Activated naive CD4-positive, alpha-beta T cell treated with anti-CD3 and anti-CD28 coated beads, Interleukin-2, amount 50 U/mL, for 72 hours (primary cell): ENCODE results near the gene FBLN5. TPM values are rescaled to one million over a fixed set of nuclear protein-coding genes. Genes with fewer than 3 reads are reported as not detected.
"Not testable (repeated sequence)": the region's sequence is repeated elsewhere in the genome, so short reads cannot be mapped to it uniquely, and the experiment has no call there.

Source experiments
- ATAC-seq, 2 donors: fragments of 150-1000 bp; cut with Tn5 transposase; 2 replicates each; pipeline ENCODE4 v1.10.0; 2021; ENCODE audit warnings: mild to moderate bottlenecking in 2 of 2, moderate library complexity in 2 of 2
- DNase-seq, 2 donors: peaks; one replicate each; pipeline ENCODE4 v3.0.0; 2021 to 2022; ENCODE audit warnings: low spot score in 2 of 2
- H3K27ac Mint-ChIP-seq, 2 donors: one replicate each; pipeline ENCODE4 v1.8.0; 2022; ENCODE audit warnings: mild to moderate bottlenecking in 2 of 2, mixed read lengths in 2 of 2
- H3K36me3 Mint-ChIP-seq, 2 donors: one replicate each; pipeline ENCODE4 v1.8.0; 2022; ENCODE audit warnings: mixed read lengths in 2 of 2
- H3K9me3 Mint-ChIP-seq, 2 donors: one replicate each; pipeline ENCODE4 v1.8.0; 2022; ENCODE audit warnings: mixed read lengths in 2 of 2
- total RNA-seq, 2 donors: library from RNA; stranded (reverse); gene quantifications; one replicate each; pipeline ENCODE4 v1.2.3, GENCODE V29; 2022

Gene FBLN5
- total RNA-seq, 2 donors from 2014 or later, result 0.41 to 2.7 TPM

DNA sequence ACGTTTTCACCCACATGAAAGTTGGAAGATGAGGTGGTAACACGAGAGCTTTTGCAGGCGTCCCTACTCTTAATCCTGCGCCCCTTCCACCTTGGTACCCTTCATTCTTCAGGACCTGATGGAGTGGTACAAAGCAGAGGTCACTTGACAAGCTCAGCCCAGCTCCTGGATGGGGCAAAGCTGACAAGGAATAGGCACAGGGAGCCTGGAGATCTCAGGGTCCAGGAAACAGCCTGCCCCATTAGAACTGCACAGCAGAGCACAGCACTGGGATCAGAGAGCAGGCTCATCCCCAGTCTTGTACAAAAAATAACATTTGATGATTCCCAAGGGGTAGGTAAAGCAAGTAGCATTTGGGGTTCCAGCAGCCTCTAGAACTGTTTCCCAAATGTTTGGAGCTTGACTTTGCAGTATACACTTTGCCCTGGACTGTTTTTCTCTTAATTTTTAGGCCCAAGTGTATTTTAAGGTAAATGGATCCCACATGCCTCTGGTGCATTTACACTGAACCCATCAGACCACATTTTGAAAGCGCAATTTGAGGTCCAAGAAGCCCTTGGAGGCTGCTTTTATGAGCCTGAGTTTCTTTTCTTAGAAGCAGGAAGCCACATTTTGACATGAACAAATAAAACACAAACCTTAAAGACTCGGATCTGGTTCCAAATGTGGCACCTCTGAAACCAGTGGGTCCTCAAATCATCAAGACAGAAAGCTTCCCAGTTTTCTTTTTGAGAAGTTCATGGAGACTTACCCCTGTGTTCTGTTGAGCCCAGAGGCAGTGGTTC is 80.8 kb downstream of the FBLN5 start:
- peak; percentile 7 to 50 for ATAC-seq
- DNase-seq, result no peak
- Mint-ChIP-seq H3K36me3 (peaks cover 0 to 6% of the 10 kb centered on the region in 2 donors), H3K9me3 (no peaks in the 10 kb centered on the region), H3K27ac (peak overlapping the region; percentile 86 to 96)

DNA sequence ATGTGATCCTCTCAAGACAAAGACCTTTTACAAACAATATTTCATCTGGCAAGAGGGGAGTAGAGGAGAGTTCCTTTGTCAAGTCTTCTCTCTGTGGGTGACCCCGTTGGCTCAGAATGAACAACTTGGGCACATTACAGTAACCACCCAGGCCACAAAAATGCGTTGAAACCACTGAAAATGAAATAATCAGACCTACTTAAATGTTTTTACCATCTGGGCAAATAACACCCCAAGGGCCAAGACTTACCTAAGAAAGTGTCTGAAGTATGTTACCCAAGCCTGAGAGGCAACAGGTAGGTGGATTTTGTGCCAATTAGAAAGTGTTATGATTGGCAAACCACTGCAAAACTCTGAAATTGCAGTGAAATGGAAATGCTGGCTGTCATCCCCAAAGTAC is 81.4 kb downstream of the FBLN5 start:
- ATAC-seq (peak; percentile 49 to 65), DNase-seq (peak in 1 of 2 donors; percentile 66)
- H3K36me3 Mint-ChIP-seq, result peaks cover 4 to 10% of the 10 kb centered on the region in 2 donors

DNA sequence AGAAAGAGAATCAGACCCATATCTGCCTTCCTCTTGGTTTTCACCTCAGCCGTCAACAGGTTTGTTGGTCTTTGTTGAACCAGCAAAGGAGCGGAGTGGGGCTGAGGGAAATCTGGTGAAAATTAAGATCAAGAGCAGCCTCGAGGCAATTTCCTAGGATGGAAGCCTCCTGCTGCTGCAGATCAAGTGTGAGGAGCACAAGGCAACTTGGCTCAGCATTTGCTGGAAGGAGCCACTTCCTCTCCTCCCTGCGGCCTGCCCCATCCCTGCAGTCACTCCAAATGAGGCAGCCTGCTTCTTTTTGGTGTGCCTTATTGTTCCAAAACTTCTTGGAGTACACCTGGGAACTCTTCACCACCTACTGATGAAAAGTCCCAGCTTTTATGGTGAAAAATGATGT is 85.1 kb downstream of the FBLN5 start:
- no peak for ATAC-seq
- peak overlapping the region; percentile 84 to 96 for H3K27ac Mint-ChIP-seq
- peaks cover 0 to 5% of the 10 kb centered on the region in 2 donors for H3K9me3 Mint-ChIP-seq
- H3K36me3 Mint-ChIP-seq, result peaks cover 6 to 14% of the 10 kb centered on the region in 2 donors
- no peak for DNase-seq

More for the DNA sequence above, 81.4 kb downstream of the FBLN5 start:
- Mint-ChIP-seq H3K27ac (peak overlapping the region; percentile 78 to 86), H3K9me3 (peaks cover 0 to 3% of the 10 kb centered on the region in 2 donors)

DNA sequence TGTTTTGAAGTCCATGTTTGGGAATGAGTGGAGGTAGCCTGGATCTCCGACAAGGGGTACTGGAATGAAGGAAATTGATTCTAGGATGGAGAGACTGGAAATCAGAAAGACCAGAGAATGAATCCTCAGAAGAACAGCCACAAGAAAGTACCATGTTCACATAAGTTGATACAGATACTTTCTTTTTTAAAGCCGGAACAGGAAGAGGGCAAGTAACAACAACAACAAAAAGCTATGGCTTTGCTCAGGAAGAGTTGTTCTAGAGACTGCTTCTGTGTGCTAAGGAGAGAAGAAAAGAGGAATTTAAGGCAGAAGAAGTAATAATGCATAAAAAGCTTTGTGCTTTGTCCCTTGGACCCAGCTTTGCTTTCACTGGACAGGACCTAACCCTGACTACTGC is 86.4 kb downstream of the FBLN5 start:
- DNase-seq (no peak), ATAC-seq (no peak)
- peak overlapping the region; percentile 95 to 96 for H3K27ac Mint-ChIP-seq
- peaks cover 0 to 5% of the 10 kb centered on the region in 2 donors for H3K9me3 Mint-ChIP-seq
- peaks cover 6 to 14% of the 10 kb centered on the region in 2 donors for H3K36me3 Mint-ChIP-seq

DNA sequence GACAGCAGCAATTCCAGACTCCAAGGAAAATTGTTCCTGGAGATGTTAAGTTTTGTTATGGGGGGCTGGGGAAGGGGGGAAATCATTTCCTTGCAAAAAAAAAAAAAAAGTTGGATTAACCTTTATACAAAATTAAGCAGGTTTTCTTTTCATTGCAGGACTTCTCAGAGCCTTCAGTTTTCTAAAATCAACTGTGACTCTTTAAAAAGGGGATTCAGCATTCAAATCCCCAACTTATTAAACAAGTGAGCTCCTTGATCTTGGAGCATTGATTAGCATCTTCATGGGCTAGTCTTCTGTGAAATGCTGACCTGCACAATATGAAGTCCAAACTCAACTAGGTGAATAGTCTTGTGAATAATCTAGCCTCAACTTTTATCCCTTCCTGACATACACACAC is 87.3 kb downstream of the FBLN5 start:
- H3K36me3 Mint-ChIP-seq, result peaks cover 6 to 14% of the 10 kb centered on the region in 2 donors
- H3K27ac Mint-ChIP-seq, result peak overlapping the region in 1 of 2 donors; percentile 96
- H3K9me3 Mint-ChIP-seq, result peaks cover 0 to 5% of the 10 kb centered on the region in 2 donors
- ATAC-seq, result no peak
- no peak for DNase-seq

DNA sequence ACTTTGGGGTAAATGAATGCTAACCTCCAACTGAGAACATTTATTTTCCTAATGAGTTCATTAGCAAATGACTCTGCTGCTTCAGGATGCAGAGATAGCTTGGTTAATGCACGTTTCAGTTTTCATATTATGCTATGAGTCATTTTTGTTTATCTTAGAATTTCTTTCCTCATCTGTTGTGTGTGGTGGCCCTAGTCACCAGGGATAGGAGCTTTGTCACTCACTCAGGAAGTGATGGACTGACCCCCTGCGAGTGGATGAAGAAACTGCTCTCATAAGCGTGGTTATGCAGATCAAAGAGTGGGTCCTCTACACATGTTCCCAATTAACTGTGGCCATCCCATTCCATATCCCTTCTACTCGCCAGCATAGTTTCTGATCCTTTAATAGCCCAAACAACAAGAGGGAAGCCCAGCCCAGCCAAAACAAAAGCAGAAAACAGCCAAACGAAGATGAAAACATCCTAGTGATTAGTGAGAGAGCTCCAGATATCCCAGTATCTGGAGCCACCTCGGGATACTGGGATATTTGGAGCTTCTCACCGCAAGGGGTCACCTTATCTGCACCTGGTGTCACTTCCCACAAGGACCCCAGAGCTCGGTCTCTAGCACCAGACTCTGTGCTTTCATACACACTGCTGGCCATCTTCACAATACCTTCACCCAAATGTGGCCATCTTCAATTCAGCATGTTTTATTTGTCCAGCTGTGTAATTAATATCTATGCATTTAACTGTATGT is 88.8 kb downstream of the FBLN5 start:
- ATAC-seq, result peak; percentile 69 to 71
- Mint-ChIP-seq H3K9me3 (peaks cover 0 to 5% of the 10 kb centered on the region in 2 donors), H3K36me3 (peaks cover 6 to 14% of the 10 kb centered on the region in 2 donors), H3K27ac (peak overlapping the region in 1 of 2 donors; percentile 41)
- no peak for DNase-seq

DNA sequence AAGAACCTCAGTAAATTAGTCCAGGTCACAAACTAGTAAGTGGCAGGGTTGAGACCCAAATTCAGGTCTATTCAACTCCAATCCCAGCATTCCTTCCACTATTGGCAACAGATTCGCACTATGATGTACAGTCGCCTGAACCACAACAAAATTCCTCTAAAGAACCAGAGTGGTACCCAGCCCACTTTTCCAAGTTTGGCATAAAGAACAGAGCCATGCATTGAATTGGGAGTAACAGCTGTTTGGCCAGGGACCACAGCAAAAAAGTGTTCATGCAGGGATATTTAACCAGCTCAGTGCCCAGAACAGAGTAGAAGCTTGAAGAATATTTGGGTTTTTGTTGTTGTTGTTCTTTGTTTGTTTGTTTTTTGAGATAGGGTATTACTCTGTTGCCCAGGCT is 89.9 kb downstream of the FBLN5 start:
- peaks cover 6 to 7% of the 10 kb centered on the region in 2 donors for H3K36me3 Mint-ChIP-seq
- no peak for ATAC-seq
- no peak overlapping the region for H3K27ac Mint-ChIP-seq
- DNase-seq, result no peak
- peaks cover 0 to 5% of the 10 kb centered on the region in 2 donors for H3K9me3 Mint-ChIP-seq

DNA sequence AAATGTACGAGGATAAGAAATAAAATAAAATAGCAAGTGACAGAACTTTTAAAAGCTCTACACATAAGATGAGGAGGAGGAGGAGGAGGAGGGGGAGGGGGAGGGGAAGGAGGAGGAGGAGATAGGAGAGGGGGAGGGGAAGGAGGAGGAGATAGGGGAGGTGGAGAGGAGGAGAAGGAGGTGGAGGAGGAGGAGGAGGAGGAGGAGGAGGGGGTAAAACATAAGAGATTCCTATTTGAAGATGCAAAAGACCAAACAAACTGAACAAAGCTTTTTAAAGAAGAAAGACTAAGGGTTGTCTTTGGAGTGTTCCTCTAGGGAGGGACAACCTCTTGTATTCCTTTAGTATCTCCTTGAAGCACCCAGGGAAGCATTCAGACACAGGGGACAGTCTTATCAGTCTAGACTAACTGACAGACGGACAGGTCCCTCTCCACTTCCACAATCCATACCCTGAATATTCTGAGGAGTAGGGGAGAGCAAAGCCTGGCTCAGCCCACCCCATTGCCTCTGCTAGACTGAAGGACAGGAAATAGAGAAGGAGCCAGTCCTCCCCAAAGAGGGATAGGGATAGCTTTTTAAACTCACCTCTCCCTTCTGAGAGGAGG is 93.1 kb downstream of the FBLN5 start:
- peak overlapping the region in 1 of 2 donors; percentile 12 for H3K27ac Mint-ChIP-seq
- DNase-seq (no peak), ATAC-seq (no peak)
- peaks cover 0 to 6% of the 10 kb centered on the region in 2 donors for H3K36me3 Mint-ChIP-seq
- no peaks in the 10 kb centered on the region for H3K9me3 Mint-ChIP-seq

DNA sequence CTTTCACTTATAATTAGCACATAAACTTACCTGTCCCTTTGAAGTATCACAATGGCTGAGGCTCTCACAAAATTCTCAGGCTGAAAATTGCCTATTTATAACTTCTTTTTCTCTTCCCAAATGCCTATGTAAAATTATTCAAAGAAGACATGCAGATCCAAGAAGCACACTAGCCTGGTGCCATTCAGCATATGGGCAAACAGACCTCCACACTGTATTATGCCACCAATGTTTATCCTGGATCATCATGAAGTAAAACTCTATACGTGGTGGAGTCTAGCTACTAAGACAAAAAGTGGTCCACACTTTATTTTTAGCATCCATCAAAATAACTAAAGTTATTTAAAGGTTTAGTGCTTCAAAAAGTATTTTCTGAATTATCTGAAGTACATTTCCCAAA is 95.9 kb downstream of the FBLN5 start:
- H3K9me3 Mint-ChIP-seq, result no peaks in the 10 kb centered on the region
- DNase-seq, result no peak
- no peak overlapping the region for H3K27ac Mint-ChIP-seq
- peaks cover 0 to 6% of the 10 kb centered on the region in 2 donors for H3K36me3 Mint-ChIP-seq
- no peak for ATAC-seq

DNA sequence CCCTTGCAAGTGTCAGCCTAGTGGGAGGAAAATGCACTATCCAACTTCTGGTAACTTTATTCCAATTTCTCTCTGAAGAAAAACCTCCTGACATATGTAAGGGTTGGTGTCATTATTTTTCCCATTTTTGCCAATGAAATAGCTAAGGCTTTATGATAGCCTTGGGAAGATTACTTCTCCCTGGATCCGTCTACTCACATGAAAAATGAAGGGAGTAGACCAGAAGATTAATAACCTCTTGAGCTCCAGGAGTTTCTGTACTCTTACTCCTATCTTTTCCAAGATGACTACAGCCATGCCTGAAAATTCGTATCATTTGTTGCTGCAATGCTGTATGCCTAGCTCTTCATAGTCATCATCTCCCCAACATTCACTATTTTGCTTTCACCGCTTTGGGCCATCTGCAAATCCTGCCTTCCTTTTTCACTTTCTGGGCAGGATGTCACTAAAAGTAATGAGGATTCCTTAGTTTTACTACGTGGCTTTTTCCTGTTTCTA is 98.9 kb downstream of the FBLN5 start:
- DNase-seq (no peak), ATAC-seq (no peak)
- Mint-ChIP-seq H3K36me3 (peaks cover 0 to 6% of the 10 kb centered on the region in 2 donors), H3K9me3 (no peaks in the 10 kb centered on the region), H3K27ac (no peak overlapping the region)

DNA sequence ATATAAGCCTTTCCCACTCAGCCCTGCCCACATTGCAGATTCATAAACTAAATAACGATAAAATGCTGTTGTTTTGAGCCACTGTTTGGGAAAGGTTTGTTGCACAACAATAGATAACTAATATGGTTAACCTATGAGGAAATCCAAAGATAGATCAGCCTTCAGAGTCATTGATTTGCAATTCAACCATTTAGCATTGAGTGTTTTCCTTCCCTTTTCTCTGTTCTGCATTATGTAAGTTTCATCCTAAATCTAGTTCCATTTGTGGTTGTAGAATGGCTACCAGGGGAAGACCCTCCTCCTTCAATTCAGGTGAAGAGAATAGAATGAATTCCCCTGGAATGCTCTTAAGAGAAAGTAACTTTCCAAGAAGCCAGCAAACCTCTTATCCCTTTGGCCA is 99.8 kb downstream of the FBLN5 start:
- DNase-seq, result no peak
- Mint-ChIP-seq H3K27ac (no peak overlapping the region), H3K36me3 (peaks cover 0 to 6% of the 10 kb centered on the region in 2 donors), H3K9me3 (no peaks in the 10 kb centered on the region)
- ATAC-seq, result no peak

DNA sequence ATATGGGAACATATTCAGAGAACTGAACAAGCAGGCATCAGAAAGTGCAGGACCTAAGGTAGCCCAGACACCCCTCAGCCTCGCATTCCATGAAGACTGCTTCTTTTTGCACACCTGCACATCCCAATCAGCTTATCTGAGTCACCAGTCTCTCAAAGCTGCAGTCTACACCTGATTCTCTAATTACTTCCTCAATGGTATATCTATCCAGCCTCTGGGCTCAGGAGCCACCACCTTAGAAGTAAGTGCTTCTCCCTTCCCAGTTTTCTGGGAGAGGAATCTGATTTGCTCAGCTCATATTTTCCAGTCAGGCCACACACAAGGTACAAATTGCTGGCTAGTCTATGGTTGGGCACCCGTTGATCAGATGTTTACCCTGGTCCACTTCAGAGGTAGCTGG is 101.8 kb downstream of the FBLN5 start:
- peaks cover 0 to under 1% of the 10 kb centered on the region in 2 donors for H3K36me3 Mint-ChIP-seq
- H3K9me3 Mint-ChIP-seq, result no peaks in the 10 kb centered on the region
- DNase-seq, result no peak
- ATAC-seq, result no peak
- H3K27ac Mint-ChIP-seq, result no peak overlapping the region

DNA sequence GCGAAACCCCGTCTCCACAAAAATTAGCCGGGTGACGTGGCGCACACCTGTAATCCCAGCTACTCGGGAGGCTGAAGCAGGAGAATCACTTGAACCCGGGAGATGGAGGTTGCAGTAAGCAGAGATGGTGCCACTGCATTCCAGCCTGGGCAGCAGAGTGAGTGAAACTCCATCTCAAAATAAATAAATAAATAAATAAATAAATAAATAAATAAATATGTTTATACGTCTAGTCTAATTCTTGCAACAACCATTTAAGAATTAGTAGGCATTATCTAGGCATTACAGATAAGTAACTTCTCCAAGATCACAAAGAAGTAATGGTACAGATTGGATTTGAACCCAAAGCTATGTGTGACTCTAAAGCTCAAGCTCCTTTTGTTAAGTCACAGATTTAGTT is 102.4 kb downstream of the FBLN5 start:
- not testable (repeated sequence) for H3K27ac Mint-ChIP-seq, H3K9me3 Mint-ChIP-seq, DNase-seq, ATAC-seq, H3K36me3 Mint-ChIP-seq

DNA sequence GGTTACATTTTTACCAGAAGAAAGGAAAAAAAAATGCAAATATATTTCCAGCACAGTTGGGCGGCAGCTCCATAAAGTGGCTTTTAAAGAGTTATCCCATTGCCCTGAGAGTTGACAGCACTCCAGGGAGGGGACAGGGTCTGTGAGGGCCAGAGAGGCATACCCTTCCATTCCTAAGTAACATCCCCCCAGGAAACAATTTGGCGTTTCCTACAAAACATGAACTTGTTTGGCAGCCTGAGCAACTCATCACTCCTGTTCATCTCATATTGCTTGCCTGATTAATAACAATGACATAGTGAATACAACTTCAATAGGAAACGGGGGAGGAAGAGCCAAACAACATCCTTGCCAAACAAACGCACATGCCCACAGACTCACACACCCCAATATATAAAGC is 103.5 kb downstream of the FBLN5 start:
- no peak for DNase-seq
- peaks cover 0 to 9% of the 10 kb centered on the region in 2 donors for H3K36me3 Mint-ChIP-seq
- no peaks in the 10 kb centered on the region for H3K9me3 Mint-ChIP-seq
- no peak overlapping the region for H3K27ac Mint-ChIP-seq
- no peak for ATAC-seq

DNA sequence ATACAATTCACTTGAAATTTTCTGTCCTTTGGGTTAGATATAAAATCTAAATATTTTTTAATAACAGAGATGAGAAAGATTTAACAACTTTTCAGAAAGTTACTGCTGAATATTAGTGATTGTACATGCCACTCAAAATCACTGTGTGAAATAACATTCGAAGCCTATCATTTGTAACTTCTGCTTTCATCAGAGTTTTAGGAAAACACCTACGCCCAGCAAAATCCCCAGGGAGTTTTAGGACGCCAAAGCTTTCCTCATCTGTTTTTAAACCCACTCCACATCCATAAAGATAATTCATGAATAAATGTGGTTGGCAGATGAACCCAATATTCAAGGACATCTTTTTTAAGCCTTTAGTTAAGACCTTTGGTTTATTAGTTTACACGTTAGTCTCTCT is 104.1 kb downstream of the FBLN5 start:
- Mint-ChIP-seq H3K27ac (no peak overlapping the region), H3K9me3 (no peaks in the 10 kb centered on the region), H3K36me3 (peaks cover 0 to 9% of the 10 kb centered on the region in 2 donors)
- ATAC-seq (no peak), DNase-seq (no peak)

DNA sequence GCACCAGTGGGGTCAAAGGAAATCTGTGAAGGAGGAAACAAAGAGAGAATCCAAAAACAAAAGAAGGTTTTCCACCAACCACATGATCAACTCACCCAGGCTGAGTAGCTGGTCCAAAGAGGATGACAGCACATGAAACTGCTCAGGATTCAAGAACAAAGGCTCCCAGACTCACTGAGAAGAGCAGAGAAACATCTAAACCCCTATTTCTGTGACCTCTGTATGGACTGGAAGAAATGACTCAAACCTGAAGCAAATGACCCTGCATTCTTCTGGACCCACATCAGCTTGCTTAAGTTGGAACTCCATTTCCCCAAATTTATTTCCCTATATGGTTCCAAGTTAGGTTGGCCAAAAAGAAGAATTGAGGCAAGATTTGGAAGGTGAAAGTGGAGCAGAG is 106.4 kb downstream of the FBLN5 start:
- peaks cover 0 to 9% of the 10 kb centered on the region in 2 donors for H3K36me3 Mint-ChIP-seq
- ATAC-seq (peak in 1 of 2 donors; percentile 38), DNase-seq (no peak)
- H3K9me3 Mint-ChIP-seq, result no peaks in the 10 kb centered on the region
- no peak overlapping the region for H3K27ac Mint-ChIP-seq

DNA sequence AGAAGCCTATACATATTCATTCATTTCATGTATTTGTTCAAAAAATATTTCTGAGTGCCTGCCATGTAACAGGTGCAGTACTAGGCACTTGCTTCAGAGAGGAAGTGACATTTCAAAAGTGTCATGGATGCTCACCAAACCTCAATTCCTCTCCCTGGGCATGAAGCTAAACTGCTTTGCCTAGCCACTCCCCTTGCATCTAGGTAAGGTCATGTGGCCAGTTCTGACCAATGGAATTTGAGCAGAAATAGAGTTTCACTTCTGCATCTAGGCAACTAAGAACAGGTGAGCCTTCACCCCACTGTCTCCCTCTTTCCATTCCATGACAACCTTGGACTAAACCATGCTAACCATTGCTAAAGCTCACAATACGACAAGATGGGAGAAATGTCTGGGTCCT is 107.7 kb downstream of the FBLN5 start:
- DNase-seq (no peak), ATAC-seq (no peak)
- no peaks in the 10 kb centered on the region for H3K9me3 Mint-ChIP-seq
- peaks cover 0 to 9% of the 10 kb centered on the region in 2 donors for H3K36me3 Mint-ChIP-seq
- no peak overlapping the region for H3K27ac Mint-ChIP-seq
